Astrocyte (in vitro differentiated cells and primary cell): ENCODE measurements around the gene BRINP2. TPM values are rescaled to one million over a fixed set of nuclear protein-coding genes. Genes with fewer than 3 reads are reported as not detected.

Source experiments
- DNase-seq: peaks from one replicate; pipeline ENCODE4 v3.0.0-alpha.2; 2010; ENCODE audit warnings: low read depth
- FAIRE-seq: peaks from 2 replicates; lab custom pipeline; 2011; peaks lifted over from hg19 to GRCh38; lab: Jason Lieb, UNC
- H2AFZ ChIP-seq: 2 replicates; pipeline ENCODE4 v1.6.0; 2012; ENCODE audit warnings: low read depth, low read length, inconsistent platforms
- H3K27ac ChIP-seq: 2 replicates; pipeline ENCODE4 v1.5.1; 2011; ENCODE audit warnings: low read depth, low read length, inconsistent platforms
- H3K27me3 ChIP-seq: 2 replicates; pipeline ENCODE4 v1.6.0; 2011; ENCODE audit warnings: low read length, inconsistent platforms; ENCODE audit not compliant: insufficient read depth
- H3K36me3 ChIP-seq: 2 replicates; pipeline ENCODE4 v1.5.1; 2011; ENCODE audit warnings: low read length, inconsistent platforms; ENCODE audit not compliant: insufficient read depth
- H3K4me1 ChIP-seq: 2 replicates; pipeline ENCODE4 v1.5.1; 2011; ENCODE audit warnings: low read length, inconsistent platforms; ENCODE audit not compliant: insufficient read depth
- H3K4me2 ChIP-seq: 2 replicates; pipeline ENCODE4 v1.6.0; 2012; ENCODE audit warnings: low read length, inconsistent platforms
- H3K4me3 ChIP-seq: 2 replicates; pipeline ENCODE4 v1.5.1; 2011; ENCODE audit warnings: low read depth, mild to moderate bottlenecking, low read length, inconsistent platforms; ENCODE audit not compliant: insufficient read depth
- H3K79me2 ChIP-seq: 2 replicates; pipeline ENCODE4 v1.6.0; 2012; ENCODE audit warnings: mild to moderate bottlenecking, low read length, inconsistent platforms; ENCODE audit not compliant: insufficient read depth
- H3K9ac ChIP-seq: 2 replicates; pipeline ENCODE4 v1.6.0; 2012; ENCODE audit warnings: mild to moderate bottlenecking, low read length, inconsistent platforms
- H3K9me3 ChIP-seq: 2 replicates; pipeline ENCODE4 v1.5.1; 2012; ENCODE audit warnings: low read depth, mild to moderate bottlenecking, low read length, inconsistent platforms; ENCODE audit not compliant: insufficient read depth
- H4K20me1 ChIP-seq: 2 replicates; pipeline ENCODE4 v1.6.0; 2012; ENCODE audit warnings: low read length, inconsistent platforms; ENCODE audit not compliant: insufficient read depth
- H3K27ac Mint-ChIP-seq: one replicate; pipeline ENCODE4 v1.8.0; 2021; ENCODE audit warnings: mild to moderate bottlenecking, mixed read lengths; ENCODE audit not compliant: unreplicated experiment
- H3K27me3 Mint-ChIP-seq: one replicate; pipeline ENCODE4 v1.8.0; 2021; ENCODE audit warnings: low read depth, mixed read lengths; ENCODE audit not compliant: unreplicated experiment
- H3K36me3 Mint-ChIP-seq: one replicate; pipeline ENCODE4 v1.8.0; 2021; ENCODE audit warnings: low read depth, mixed read lengths; ENCODE audit not compliant: unreplicated experiment
- H3K4me1 Mint-ChIP-seq: one replicate; pipeline ENCODE4 v1.8.0; 2021; ENCODE audit warnings: low read depth, mixed read lengths; ENCODE audit not compliant: unreplicated experiment
- H3K4me3 Mint-ChIP-seq: one replicate; pipeline ENCODE4 v1.8.0; 2021; ENCODE audit warnings: mild to moderate bottlenecking, moderate library complexity, mixed read lengths; ENCODE audit not compliant: unreplicated experiment
- H3K9me3 Mint-ChIP-seq: one replicate; pipeline ENCODE4 v1.8.0; 2021; ENCODE audit warnings: mild to moderate bottlenecking, mixed read lengths; ENCODE audit not compliant: unreplicated experiment
- CTCF ChIP-seq: IDR thresholded peaks from 2 replicates; pipeline ENCODE4 v1.5.1; 2011; ENCODE audit warnings: low read depth, mild to moderate bottlenecking, inconsistent platforms, low read length, moderate library complexity; ENCODE audit not compliant: insufficient read depth
- EZH2 ChIP-seq: IDR thresholded peaks from 2 replicates; pipeline ENCODE4 v1.6.1; 2012; ENCODE audit warnings: mild to moderate bottlenecking, low read length, inconsistent platforms; ENCODE audit not compliant: insufficient read depth
- total RNA-seq: library from RNA; stranded (reverse); gene quantifications from 2 replicates; pipeline ENCODE4 v1.2.1, GENCODE V29; 2021

The BRINP2 gene
- total RNA-seq, 1 donor from 2014 or later, result not detected

- Histone ChIP-seq H3K36me3 (no peaks in the 10 kb centered on the region), H3K9me3 (no peaks in the 10 kb centered on the region), H3K27me3 (no peaks in the 10 kb centered on the region), H3K4me2 (peak overlapping the region; percentile 54), H3K9ac (no peak overlapping the region), H2AFZ (no peak overlapping the region), H3K4me1 (peaks cover 18% of the 10 kb centered on the region), H3K79me2 (no peaks in the 10 kb centered on the region), H3K4me3 (no peak overlapping the region), H3K27ac (peak overlapping the region; percentile 57), H4K20me1 (no peaks in the 10 kb centered on the region)
- peak overlapping the region; percentile 73 for H3K27ac Mint-ChIP-seq
- no peaks in the 10 kb centered on the region for H3K36me3 Mint-ChIP-seq
- no peak overlapping the region for H3K4me3 Mint-ChIP-seq
- no peak for TF ChIP-seq EZH2
- peak; percentile 58 for TF ChIP-seq CTCF
- peak; percentile 29 for FAIRE-seq
- peaks cover 1% of the 10 kb centered on the region for H3K9me3 Mint-ChIP-seq
- peaks cover 22% of the 10 kb centered on the region for H3K4me1 Mint-ChIP-seq
- H3K27me3 Mint-ChIP-seq, result peaks cover 1% of the 10 kb centered on the region
- peak; percentile 92 for DNase-seq
Observed at GRCh38 chr1:177256153-177257075, 85.7 kb downstream of the BRINP2 start.

- Histone ChIP-seq H2AFZ (no peak overlapping the region), H3K79me2 (no peaks in the 10 kb centered on the region)
- no peak for DNase-seq
Observed at GRCh38 chr1:177257128-177257527, 86.4 kb downstream of the BRINP2 start.

More at GRCh38 chr1:177257128-177257527, 86.4 kb downstream of the BRINP2 start:
- H3K27me3 ChIP-seq, result no peaks in the 10 kb centered on the region
- H3K4me3 ChIP-seq, result no peak overlapping the region
- H4K20me1 ChIP-seq, result no peaks in the 10 kb centered on the region
- no peaks in the 10 kb centered on the region for H3K36me3 ChIP-seq
- H3K4me3 Mint-ChIP-seq, result no peak overlapping the region
- H3K27ac Mint-ChIP-seq, result no peak overlapping the region
- H3K4me1 Mint-ChIP-seq, result peaks cover 22% of the 10 kb centered on the region
- H3K27ac ChIP-seq, result no peak overlapping the region
- H3K9me3 Mint-ChIP-seq, result peaks cover 1% of the 10 kb centered on the region
- no peak overlapping the region for H3K4me2 ChIP-seq
- H3K27me3 Mint-ChIP-seq, result peaks cover 1% of the 10 kb centered on the region
- peaks cover 18% of the 10 kb centered on the region for H3K4me1 ChIP-seq
- no peaks in the 10 kb centered on the region for H3K36me3 Mint-ChIP-seq
- no peak for FAIRE-seq
- H3K9ac ChIP-seq, result no peak overlapping the region
- TF ChIP-seq CTCF, result no peak
- no peak for TF ChIP-seq EZH2
- no peaks in the 10 kb centered on the region for H3K9me3 ChIP-seq
